IPS-11a (cell line): Measurements from ENCODE around the gene SLF1.
A peak's percentile ranks its signal among the peaks of the same experiment; 100 is the strongest.
"Not testable (repeated sequence)": the region's sequence is repeated elsewhere in the genome, so short reads cannot be mapped to it uniquely, and the experiment has no call there.

Source experiments
- H3K4me3 ChIP-seq: one replicate; pipeline ENCODE4 v1.5.1; 2013; ENCODE audit warnings: low read depth, low read length, control low read depth

SLF1 gene

GRCh38 chr5:94618493-94619328 lies at the start of gene SLF1, which contains the start of gene KIAA0825:
Gene SLF1, plus strand, starts transcription at chr5:94618669. Its CDS starts 10,142 bp downstream, at chr5:94628811.
Gene KIAA0825, minus strand, starts transcription at chr5:94618604. Its CDS starts 81,478 bp downstream, at chr5:94537126.
- H3K4me3 ChIP-seq, result peak within 1 kb of the TSS; percentile 95

GRCh38 chr5:94571415-94571814 lies 47.1 kb upstream of the SLF1 start:
- no peak overlapping the region for H3K4me3 ChIP-seq

- H3K4me3 ChIP-seq, result not testable (repeated sequence)
Observed at GRCh38 chr5:94573349-94573748, 45.1 kb upstream of the SLF1 start.

- no peak overlapping the region for H3K4me3 ChIP-seq
Observed at GRCh38 chr5:94575196-94575595, 43.3 kb upstream of the SLF1 start.

- H3K4me3 ChIP-seq, result no peak overlapping the region
Observed at GRCh38 chr5:94577466-94578245, 40.8 kb upstream of the SLF1 start.

GRCh38 chr5:94595281-94595840 lies 23.1 kb upstream of the SLF1 start:
- no peak overlapping the region for H3K4me3 ChIP-seq

- H3K4me3 ChIP-seq, result no peak overlapping the region
Observed at GRCh38 chr5:94613583-94613982, 4.9 kb upstream of the SLF1 start.

GRCh38 chr5:94614156-94614805 lies 4.2 kb upstream of the SLF1 start:
- no peak overlapping the region for H3K4me3 ChIP-seq

- H3K4me3 ChIP-seq, result no peak overlapping the region
Observed at GRCh38 chr5:94615862-94616261, 2.6 kb upstream of the SLF1 start.

GRCh38 chr5:94618029-94618492 lies 408 bp upstream of the SLF1 start:
- peak overlapping the region; percentile 95 for H3K4me3 ChIP-seq

- H3K4me3 ChIP-seq, result no peak overlapping the region
Observed at GRCh38 chr5:94620256-94620655, 1.8 kb downstream of the SLF1 start.

GRCh38 chr5:94621763-94622162 lies 3.3 kb downstream of the SLF1 start:
- no peak overlapping the region for H3K4me3 ChIP-seq

- H3K4me3 ChIP-seq, result no peak overlapping the region
Observed at GRCh38 chr5:94623011-94623410, 4.5 kb downstream of the SLF1 start.

GRCh38 chr5:94623877-94624276 lies 5.4 kb downstream of the SLF1 start:
- no peak overlapping the region for H3K4me3 ChIP-seq

- H3K4me3 ChIP-seq, result no peak overlapping the region
Observed at GRCh38 chr5:94627191-94627590, 8.7 kb downstream of the SLF1 start.

- H3K4me3 ChIP-seq, result no peak overlapping the region
Observed at GRCh38 chr5:94632024-94632423, 13.6 kb downstream of the SLF1 start.

GRCh38 chr5:94640176-94640575 lies 21.7 kb downstream of the SLF1 start:
- H3K4me3 ChIP-seq, result no peak overlapping the region

- no peak overlapping the region for H3K4me3 ChIP-seq
Observed at GRCh38 chr5:94645053-94645452, 26.6 kb downstream of the SLF1 start.

GRCh38 chr5:94646758-94647157 lies 28.3 kb downstream of the SLF1 start:
- no peak overlapping the region for H3K4me3 ChIP-seq

GRCh38 chr5:94649874-94650273 lies 31.4 kb downstream of the SLF1 start:
- H3K4me3 ChIP-seq, result no peak overlapping the region

GRCh38 chr5:94658272-94658671 lies 39.8 kb downstream of the SLF1 start:
- no peak overlapping the region for H3K4me3 ChIP-seq
